HEK293 (cell line): ENCODE data around the gene NOC2L.

Source experiments
- SALL2 ChIP-seq: fragments of 450-650 bp; formaldehyde crosslinking; IDR thresholded peaks from 2 replicates; pipeline ENCODE4 v1.5.0; 2017; ENCODE audit warnings: missing biosample characterization, mild to moderate bottlenecking, missing genetic modification characterization, borderline replicate concordance
- YY1 ChIP-seq: fragments of 450-650 bp; formaldehyde crosslinking; IDR thresholded peaks from 2 replicates; pipeline ENCODE4 v1.5.1; 2018; ENCODE audit warnings: missing biosample characterization, missing genetic modification characterization
- ZBTB8A ChIP-seq: fragments of 450-650 bp; formaldehyde crosslinking; IDR thresholded peaks from 2 replicates; pipeline ENCODE4 v1.5.1; 2016; ENCODE audit warnings: missing biosample characterization, missing genetic modification characterization
- ZNF239 ChIP-seq: fragments of 450-650 bp; formaldehyde crosslinking; IDR thresholded peaks from 2 replicates; pipeline ENCODE4 v1.5.1; 2016; ENCODE audit warnings: missing biosample characterization, missing genetic modification characterization
- ZNF24 ChIP-seq: fragments of 450-650 bp; formaldehyde crosslinking; IDR thresholded peaks from 2 replicates; pipeline ENCODE4 v1.5.1; 2016; ENCODE audit warnings: missing biosample characterization, missing genetic modification characterization
- TF ChIP-seq, protein P1 (sequence below): fragments of 450-650 bp; formaldehyde crosslinking; IDR thresholded peaks from 2 replicates; pipeline ENCODE4 v1.5.1; 2016; ENCODE audit warnings: missing biosample characterization, missing genetic modification characterization
- TF ChIP-seq, protein P2 (sequence below): fragments of 450-650 bp; formaldehyde crosslinking; IDR thresholded peaks from 2 replicates; pipeline ENCODE4 v1.5.1; 2016; ENCODE audit warnings: missing biosample characterization, missing genetic modification characterization

DNA sequence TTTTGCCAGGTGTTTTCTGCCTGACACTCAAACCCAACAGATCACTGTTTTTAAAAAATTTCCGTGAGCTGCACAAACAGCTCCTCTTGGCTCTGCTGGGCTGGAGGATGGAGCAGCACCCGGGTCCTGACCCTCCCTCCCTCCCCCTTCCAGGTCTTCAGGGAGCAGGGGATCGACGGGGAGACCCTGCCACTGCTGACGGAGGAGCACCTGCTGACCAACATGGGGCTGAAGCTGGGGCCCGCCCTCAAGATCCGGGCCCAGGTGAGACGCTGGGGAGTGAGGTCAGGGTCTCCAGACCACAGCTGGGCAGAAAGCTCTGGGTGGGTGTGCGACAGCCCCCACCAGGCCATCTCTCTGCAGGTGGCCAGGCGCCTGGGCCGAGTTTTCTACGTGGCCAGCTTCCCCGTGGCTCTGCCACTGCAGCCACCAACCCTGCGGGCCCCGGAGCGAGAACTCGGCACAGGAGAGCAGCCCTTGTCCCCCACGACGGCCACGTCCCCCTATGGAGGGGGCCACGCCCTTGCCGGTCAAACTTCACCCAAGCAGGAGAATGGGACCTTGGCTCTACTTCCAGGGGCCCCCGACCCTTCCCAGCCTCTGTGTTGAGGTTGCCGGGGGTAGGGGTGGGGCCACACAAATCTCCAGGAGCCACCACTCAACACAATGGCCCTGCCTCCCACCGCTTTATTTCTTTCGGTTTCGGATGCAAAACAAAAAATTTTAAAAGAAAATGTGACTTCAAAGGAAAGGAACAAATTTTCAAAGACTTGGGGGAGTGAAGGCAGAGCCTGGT is 15.3 kb downstream of the NOC2L start:
- TF ChIP-seq, protein P1, sequence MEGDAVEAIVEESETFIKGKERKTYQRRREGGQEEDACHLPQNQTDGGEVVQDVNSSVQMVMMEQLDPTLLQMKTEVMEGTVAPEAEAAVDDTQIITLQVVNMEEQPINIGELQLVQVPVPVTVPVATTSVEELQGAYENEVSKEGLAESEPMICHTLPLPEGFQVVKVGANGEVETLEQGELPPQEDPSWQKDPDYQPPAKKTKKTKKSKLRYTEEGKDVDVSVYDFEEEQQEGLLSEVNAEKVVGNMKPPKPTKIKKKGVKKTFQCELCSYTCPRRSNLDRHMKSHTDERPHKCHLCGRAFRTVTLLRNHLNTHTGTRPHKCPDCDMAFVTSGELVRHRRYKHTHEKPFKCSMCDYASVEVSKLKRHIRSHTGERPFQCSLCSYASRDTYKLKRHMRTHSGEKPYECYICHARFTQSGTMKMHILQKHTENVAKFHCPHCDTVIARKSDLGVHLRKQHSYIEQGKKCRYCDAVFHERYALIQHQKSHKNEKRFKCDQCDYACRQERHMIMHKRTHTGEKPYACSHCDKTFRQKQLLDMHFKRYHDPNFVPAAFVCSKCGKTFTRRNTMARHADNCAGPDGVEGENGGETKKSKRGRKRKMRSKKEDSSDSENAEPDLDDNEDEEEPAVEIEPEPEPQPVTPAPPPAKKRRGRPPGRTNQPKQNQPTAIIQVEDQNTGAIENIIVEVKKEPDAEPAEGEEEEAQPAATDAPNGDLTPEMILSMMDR (tag by site-specific recombination): no peak
- TF ChIP-seq ZNF24 (tag by site-specific recombination) (no peak), ZBTB8A (tag by site-specific recombination) (no peak), ZNF239 (tag by site-specific recombination) (no peak), SALL2 (no peak), YY1 (tag by site-specific recombination) (no peak)
- TF ChIP-seq, protein P2, sequence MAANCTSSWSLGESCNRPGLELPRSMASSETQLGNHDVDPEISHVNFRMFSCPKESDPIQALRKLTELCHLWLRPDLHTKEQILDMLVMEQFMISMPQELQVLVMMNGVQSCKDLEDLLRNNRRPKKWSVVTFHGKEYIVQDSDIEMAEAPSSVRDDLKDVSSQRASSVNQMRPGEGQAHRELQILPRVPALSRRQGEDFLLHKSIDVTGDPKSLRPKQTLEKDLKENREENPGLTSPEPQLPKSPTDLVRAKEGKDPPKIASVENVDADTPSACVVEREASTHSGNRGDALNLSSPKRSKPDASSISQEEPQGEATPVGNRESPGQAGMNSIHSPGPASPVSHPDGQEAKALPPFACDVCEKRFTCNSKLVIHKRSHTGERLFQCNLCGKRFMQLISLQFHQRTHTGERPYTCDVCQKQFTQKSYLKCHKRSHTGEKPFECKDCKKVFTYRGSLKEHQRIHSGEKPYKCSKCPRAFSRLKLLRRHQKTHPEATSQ (tag by site-specific recombination): 0 out of 2 replicates have a peak, but pooled peaks have one; percentile 19
